Liver (tissue), 9 donors: ENCODE results near the gene SRSF5. TPM values are rescaled to one million over a fixed set of nuclear protein-coding genes. Genes with fewer than 3 reads are reported as not detected.

Experiments used
- DNase-seq: peaks from one replicate; pipeline ENCODE4 v3.0.0-alpha.2; 2017; ENCODE audit warnings: low spot score
- H3K27ac ChIP-seq, 2 donors: one replicate each; pipeline ENCODE4 v1.7.0; 2013; ENCODE audit warnings: inconsistent platforms in 2 of 2, low read length in 2 of 2, control low read depth in 1 of 2, low read depth in 1 of 2, mild to moderate bottlenecking in 1 of 2
- H3K27me3 ChIP-seq, 4 donors: one replicate each; pipeline versions ENCODE4 v1.6.1 to v1.7.0; 2013; ENCODE audit warnings: low read length in 3 of 4, inconsistent platforms in 1 of 4, mild to moderate bottlenecking in 1 of 4, moderate library complexity in 1 of 4; ENCODE audit not compliant: control insufficient read depth in 4 of 4, insufficient read depth in 4 of 4
- H3K36me3 ChIP-seq, 4 donors: one replicate each; pipeline versions ENCODE4 v1.6.1 to v1.7.0; 2013; ENCODE audit warnings: low read length in 3 of 4, mild to moderate bottlenecking in 3 of 4, low read depth in 1 of 4, moderate library complexity in 1 of 4; ENCODE audit not compliant: control insufficient read depth in 4 of 4, insufficient read depth in 3 of 4
- H3K4me1 ChIP-seq, 4 donors: one replicate each; pipeline versions ENCODE4 v1.6.1 to v1.7.0; 2013; ENCODE audit warnings: low read length in 3 of 4, mild to moderate bottlenecking in 3 of 4, moderate library complexity in 1 of 4; ENCODE audit not compliant: control insufficient read depth in 4 of 4, insufficient read depth in 4 of 4
- H3K4me3 ChIP-seq, 3 donors: one replicate each; pipeline versions ENCODE4 v1.6.1 to v1.7.0; 2013; ENCODE audit warnings: low read length in 3 of 3, control low read depth in 1 of 3, low read depth in 1 of 3, mild to moderate bottlenecking in 1 of 3
- H3K9ac ChIP-seq, 2 donors: one replicate each; pipeline ENCODE4 v1.7.0; 2013; ENCODE audit warnings: low read length in 2 of 2, mild to moderate bottlenecking in 2 of 2, moderate library complexity in 2 of 2, control low read depth in 1 of 2, low read depth in 1 of 2
- H3K9me3 ChIP-seq, 4 donors: one replicate each; pipeline versions ENCODE4 v1.6.1 to v1.7.0; 2013; ENCODE audit warnings: low read length in 3 of 4; ENCODE audit not compliant: control insufficient read depth in 4 of 4
- ATF3 ChIP-seq: IDR thresholded peaks from 2 replicates; pipeline ENCODE4 v1.6.1; 2016; ENCODE audit warnings: antibody characterized with exemption
- EGR1 ChIP-seq, 2 donors: IDR thresholded peaks; 2 replicates each; pipeline ENCODE4 v1.6.1; 2016 to 2018; ENCODE audit warnings: antibody characterized with exemption in 2 of 2, low read depth in 2 of 2
- FOXA1 ChIP-seq: IDR thresholded peaks from 2 replicates; pipeline ENCODE4 v1.6.1; 2016; ENCODE audit warnings: antibody characterized with exemption
- FOXA2 ChIP-seq: IDR thresholded peaks from 2 replicates; pipeline ENCODE4 v1.6.1; 2016; ENCODE audit warnings: antibody characterized with exemption
- GABPA ChIP-seq, 2 donors: IDR thresholded peaks in 1 of 2; conservative IDR thresholded peaks in 1 of 2; 2 replicates each; pipeline ENCODE4 v1.6.1; 2016; ENCODE audit warnings: antibody characterized with exemption in 2 of 2, mild to moderate bottlenecking in 1 of 2, moderate library complexity in 1 of 2
- HNF4A ChIP-seq, 2 donors: conservative IDR thresholded peaks; 2 replicates each; pipeline ENCODE4 v1.6.1; 2016; ENCODE audit warnings: antibody characterized with exemption in 2 of 2, mild to moderate bottlenecking in 2 of 2
- HNF4G ChIP-seq: IDR thresholded peaks from 2 replicates; pipeline ENCODE4 v1.6.1; 2016; ENCODE audit warnings: antibody characterized with exemption
- JUND ChIP-seq, 2 donors: IDR thresholded peaks; 2 replicates each; pipeline ENCODE4 v1.6.1; 2016; ENCODE audit warnings: antibody characterized with exemption in 2 of 2
- MAX ChIP-seq: IDR thresholded peaks from 2 replicates; pipeline ENCODE4 v1.6.1; 2016; ENCODE audit warnings: antibody characterized with exemption
- NR2F2 ChIP-seq: IDR thresholded peaks from 2 replicates; pipeline ENCODE4 v1.6.1; 2016; ENCODE audit warnings: antibody characterized with exemption
- RAD21 ChIP-seq, 2 donors: IDR thresholded peaks; 2 replicates each; pipeline ENCODE4 v1.6.1; 2016; ENCODE audit warnings: antibody characterized with exemption in 2 of 2, mild to moderate bottlenecking in 2 of 2
- REST ChIP-seq: IDR thresholded peaks from 2 replicates; pipeline ENCODE4 v1.6.1; 2016; ENCODE audit warnings: antibody characterized with exemption, mild to moderate bottlenecking
- RXRA ChIP-seq, 2 donors: IDR thresholded peaks; 2 replicates each; pipeline ENCODE4 v1.6.1; 2017 to 2018; ENCODE audit warnings: antibody characterized with exemption in 2 of 2, mild to moderate bottlenecking in 1 of 2
- SP1 ChIP-seq: IDR thresholded peaks from 2 replicates; pipeline ENCODE4 v1.6.1; 2018; ENCODE audit warnings: antibody characterized with exemption, mild to moderate bottlenecking
- TAF1 ChIP-seq: conservative IDR thresholded peaks from 2 replicates; pipeline ENCODE4 v1.6.1; 2016; ENCODE audit warnings: antibody characterized with exemption, mild to moderate bottlenecking
- YY1 ChIP-seq: IDR thresholded peaks from 2 replicates; pipeline ENCODE4 v1.6.1; 2016; ENCODE audit warnings: antibody characterized with exemption, mild to moderate bottlenecking
- ZBTB33 ChIP-seq: IDR thresholded peaks from 2 replicates; pipeline ENCODE4 v1.6.1; 2016; ENCODE audit warnings: antibody characterized with exemption
- WGBS: extraction: QIAGEN DNeasy Blood & Tissue Kit; methylation state at CpG from one replicate; pipeline ENCODE4 v1.1.7; 2013; 5-methylcytosine and 5-hydroxymethylcytosine counted together
- polyA plus RNA-seq, 2 donors: library from polyadenylated mRNA; stranded (reverse) in 1 of 2; unstranded in 1 of 2; fragments of 200-250 nt in 1 of 2; fragments of >200 nt in 1 of 2; fragmentation: Nextera tagmentation in 1 of 2; extraction: Ambion mirVana in 1 of 2; gene quantifications; one replicate each; pipeline versions ENCODE4 v1.2.1 to v1.2.3, GENCODE V29; 2013 to 2015
- total RNA-seq, 2 donors: library from RNA; depleted of rRNA; stranded (reverse); fragments of >200 nt; gene quantifications; one replicate each; pipeline ENCODE4 v1.2.3, GENCODE V29; 2014
- TF ChIP-seq, protein P1 (sequence below): fragments of 150-350 bp; IDR thresholded peaks from 2 replicates; pipeline ENCODE4 v1.5.1; 2017; ENCODE audit warnings: improper control_type of control experiment, low read depth, low read length; ENCODE audit not compliant: missing input control
- donor health status: healthy.
- donor health status: healthy.
- donor health status: healthy.
- donor health status: healthy.
- donor health status: healthy.

Gene SRSF5
- total and polyA plus RNA-seq, 4 donors = 74.4 to 254 (median 148) TPM

DNA sequence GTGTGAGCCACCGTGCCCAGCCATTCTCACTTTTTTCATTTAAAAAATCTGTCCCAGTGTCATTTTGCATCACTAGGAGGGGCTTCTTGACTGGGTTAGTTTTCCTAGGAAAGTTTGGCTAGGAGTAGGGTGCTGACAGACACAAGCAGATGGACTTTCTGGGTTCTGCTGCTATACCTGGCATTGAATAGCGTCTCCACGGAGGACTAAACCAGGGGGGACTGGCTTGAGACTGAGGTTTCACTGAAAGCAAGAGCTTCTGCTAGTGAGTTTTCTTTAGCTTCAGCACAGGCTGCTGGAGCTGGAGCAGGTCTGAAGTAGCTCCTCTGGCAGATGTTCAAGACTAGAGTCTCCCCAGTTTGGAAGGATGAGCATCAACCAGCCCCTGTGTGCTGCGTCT is 28.7 kb downstream of the SRSF5 start:
- Histone ChIP-seq H3K9ac (peak overlapping the region; percentile 71 to 81), H3K4me3 (peak overlapping the region; percentile 52 to 89 (median 87)), H3K27ac (peak overlapping the region; percentile 80 to 94), H3K9me3 (no peaks in the 10 kb centered on the region), H3K4me1 (peaks cover 17 to 50% (median 32%) of the 10 kb centered on the region in 4 donors), H3K27me3 (no peaks in the 10 kb centered on the region), H3K36me3 (no peaks in the 10 kb centered on the region)
- TF ChIP-seq RXRA (IDR thresholded peaks at IDR 0.05) (no peak), MAX (no peak), HNF4A (conservative IDR thresholded peaks at IDR 0.05) (no peak), HNF4G (no peak), NR2F2 (no peak)
- WGBS = 42% methylated on average over 4 of the region's 4 CpGs
- no peak for DNase-seq

DNA sequence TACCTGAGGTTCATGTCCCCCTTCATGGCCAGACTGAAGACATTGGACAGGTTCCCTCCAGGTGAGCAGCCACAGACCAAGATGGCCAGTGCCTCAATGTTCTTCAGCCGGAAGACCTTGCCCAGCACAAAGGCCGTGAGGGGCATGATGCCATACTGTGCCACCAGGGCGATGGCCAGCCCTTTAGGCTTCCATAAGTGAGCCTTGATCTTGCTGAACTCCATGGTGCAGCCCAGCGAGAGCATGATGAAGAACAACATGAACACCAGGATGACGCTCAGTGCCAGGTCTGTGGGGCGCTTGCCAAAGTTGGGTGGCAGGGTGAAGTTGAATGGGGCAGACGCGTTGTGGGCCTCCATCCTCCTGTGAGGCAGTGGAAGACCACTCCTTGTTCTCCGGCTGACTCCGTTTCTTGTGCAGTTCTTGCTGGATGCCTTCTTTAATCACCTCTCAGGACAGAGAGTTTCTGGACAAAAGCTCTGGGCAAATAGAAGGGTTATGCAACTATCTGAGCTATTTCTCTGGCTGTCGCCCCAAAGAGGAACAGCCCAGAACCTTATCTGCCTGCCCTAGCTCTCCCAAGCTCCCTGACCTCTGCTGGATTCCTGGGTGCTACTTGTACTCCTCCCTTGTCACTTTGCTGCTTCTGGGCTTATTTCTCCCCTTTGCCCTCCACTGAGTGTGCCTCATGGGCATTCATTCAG is 30.0 kb downstream of the SRSF5 start, which contains the start of gene SLC10A1:
TSS of gene SLC10A1 (minus strand) at position 445 of the 704 bp plus-strand sequence. CDS start at position 359, 86 bp downstream.
- DNase-seq = no peak
- WGBS = 43% methylated on average over 11 of the region's 11 CpGs
- no peaks in the 10 kb centered on the region for H3K36me3 ChIP-seq
- peak within 1 kb of the TSS; percentile 80 to 94 for H3K27ac ChIP-seq
- H3K9me3 ChIP-seq = no peaks in the 10 kb centered on the region
- peak within 1 kb of the TSS; percentile 52 to 89 (median 87) for H3K4me3 ChIP-seq
- H3K4me1 ChIP-seq = peaks cover 17 to 49% (median 31%) of the 10 kb centered on the region in 4 donors
- TF ChIP-seq, protein P1, sequence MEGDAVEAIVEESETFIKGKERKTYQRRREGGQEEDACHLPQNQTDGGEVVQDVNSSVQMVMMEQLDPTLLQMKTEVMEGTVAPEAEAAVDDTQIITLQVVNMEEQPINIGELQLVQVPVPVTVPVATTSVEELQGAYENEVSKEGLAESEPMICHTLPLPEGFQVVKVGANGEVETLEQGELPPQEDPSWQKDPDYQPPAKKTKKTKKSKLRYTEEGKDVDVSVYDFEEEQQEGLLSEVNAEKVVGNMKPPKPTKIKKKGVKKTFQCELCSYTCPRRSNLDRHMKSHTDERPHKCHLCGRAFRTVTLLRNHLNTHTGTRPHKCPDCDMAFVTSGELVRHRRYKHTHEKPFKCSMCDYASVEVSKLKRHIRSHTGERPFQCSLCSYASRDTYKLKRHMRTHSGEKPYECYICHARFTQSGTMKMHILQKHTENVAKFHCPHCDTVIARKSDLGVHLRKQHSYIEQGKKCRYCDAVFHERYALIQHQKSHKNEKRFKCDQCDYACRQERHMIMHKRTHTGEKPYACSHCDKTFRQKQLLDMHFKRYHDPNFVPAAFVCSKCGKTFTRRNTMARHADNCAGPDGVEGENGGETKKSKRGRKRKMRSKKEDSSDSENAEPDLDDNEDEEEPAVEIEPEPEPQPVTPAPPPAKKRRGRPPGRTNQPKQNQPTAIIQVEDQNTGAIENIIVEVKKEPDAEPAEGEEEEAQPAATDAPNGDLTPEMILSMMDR = no peak
- TF ChIP-seq FOXA2 = no peak
- TF ChIP-seq REST = peak; percentile 34
- no peak for TF ChIP-seq ATF3
- TF ChIP-seq EGR1 (IDR thresholded peaks at IDR 0.05; ENCODE audit: low read depth in 2 of 2) = no peak
- no peak for TF ChIP-seq FOXA1
- TF ChIP-seq JUND (IDR thresholded peaks at IDR 0.05) = no peak
- no peak for TF ChIP-seq GABPA (IDR thresholded peaks at IDR 0.05 in 1 of 2, conservative IDR thresholded peaks at IDR 0.05 in 1 of 2)
- peak in 1 of 2 donors; percentile 61 for TF ChIP-seq HNF4A (conservative IDR thresholded peaks at IDR 0.05)
- TF ChIP-seq ZBTB33 = no peak
- peak; percentile 66 for TF ChIP-seq YY1
- TF ChIP-seq RXRA (IDR thresholded peaks at IDR 0.05) = no peak
- TF ChIP-seq SP1 = peak; percentile 36
- TF ChIP-seq RAD21 (IDR thresholded peaks at IDR 0.05) = peak; percentile 15 to 31
- TF ChIP-seq MAX = no peak
- TF ChIP-seq HNF4G = no peak
- TF ChIP-seq NR2F2 = no peak
- TF ChIP-seq TAF1 = peak; percentile 43
- peak within 1 kb of the TSS; percentile 71 to 81 for H3K9ac ChIP-seq
- H3K27me3 ChIP-seq = no peaks in the 10 kb centered on the region
